ENCODE data around the gene ZNF750. TPM values are rescaled to one million over a fixed set of nuclear protein-coding genes. Genes with fewer than 3 reads are reported as not detected.

ZNF750 gene
- total and polyA plus RNA-seq, 4 donors, result 0.02 to 0.08 TPM; not detected in 2

GRCh38 chr17:82823004-82823403 lies 16.8 kb downstream of the ZNF750 start:
- Histone ChIP-seq H3K27ac (ENCODE audit: low read depth in 1 of 2, low read length in 2 of 2) (no peak overlapping the region), H3K27me3 (ENCODE audit: control insufficient read depth in 4 of 4, insufficient read depth in 4 of 4, low read length in 3 of 4) (no peaks in the 10 kb centered on the region), H3K9me3 (ENCODE audit: control insufficient read depth in 4 of 4, low read length in 3 of 4) (peaks cover 0 to 5% (median 0%) of the 10 kb centered on the region in 4 donors), H3K4me3 (ENCODE audit: low read depth in 1 of 3, low read length in 3 of 3) (no peak overlapping the region), H3K9ac (ENCODE audit: low read depth in 1 of 2, low read length in 2 of 2) (no peak overlapping the region), H3K4me1 (ENCODE audit: control insufficient read depth in 4 of 4, insufficient read depth in 4 of 4, low read length in 3 of 4) (no peaks in the 10 kb centered on the region), H3K36me3 (ENCODE audit: control insufficient read depth in 4 of 4, insufficient read depth in 3 of 4, low read depth in 1 of 4, low read length in 3 of 4) (peaks cover 0 to 14% (median 6%) of the 10 kb centered on the region in 4 donors)
- DNase-seq (ENCODE audit: low spot score), result no peak
- TF ChIP-seq EGR1 (IDR thresholded peaks at IDR 0.05; ENCODE audit: low read depth in 2 of 2) (no peak), FOXA1 (IDR thresholded peaks at IDR 0.05) (no peak)
- WGBS, result 96% methylated on average over 5 of the region's 5 CpGs

- Histone ChIP-seq H3K9ac (ENCODE audit: low read depth in 1 of 2, low read length in 2 of 2) (no peak overlapping the region), H3K27me3 (ENCODE audit: control insufficient read depth in 4 of 4, insufficient read depth in 4 of 4, low read length in 3 of 4) (no peaks in the 10 kb centered on the region), H3K27ac (ENCODE audit: low read depth in 1 of 2, low read length in 2 of 2) (no peak overlapping the region), H3K9me3 (ENCODE audit: control insufficient read depth in 4 of 4, low read length in 3 of 4) (peaks cover 0 to 5% (median 0%) of the 10 kb centered on the region in 4 donors), H3K36me3 (ENCODE audit: control insufficient read depth in 4 of 4, insufficient read depth in 3 of 4, low read depth in 1 of 4, low read length in 3 of 4) (peaks cover 0 to 16% (median 6%) of the 10 kb centered on the region in 4 donors), H3K4me3 (ENCODE audit: low read depth in 1 of 3, low read length in 3 of 3) (no peak overlapping the region), H3K4me1 (ENCODE audit: control insufficient read depth in 4 of 4, insufficient read depth in 4 of 4, low read length in 3 of 4) (no peaks in the 10 kb centered on the region)
- TF ChIP-seq ZBTB33 (IDR thresholded peaks at IDR 0.05) (no peak), NR2F2 (IDR thresholded peaks at IDR 0.05) (no peak), YY1 (IDR thresholded peaks at IDR 0.05) (no peak), SP1 (IDR thresholded peaks at IDR 0.05) (no peak), FOXA2 (IDR thresholded peaks at IDR 0.05) (no peak), RXRA (IDR thresholded peaks at IDR 0.05) (no peak)
- WGBS, result 92% methylated on average over 16 of the region's 16 CpGs
- no peak for DNase-seq (ENCODE audit: low spot score)
These were observed 17.5 kb downstream of the ZNF750 start for GRCh38 chr17:82822281-82822680.

GRCh38 chr17:82821554-82821953 lies 18.3 kb downstream of the ZNF750 start:
- WGBS, result 97% methylated on average over 2 of the region's 2 CpGs
- peaks cover 0 to 16% (median 6%) of the 10 kb centered on the region in 4 donors for H3K36me3 ChIP-seq (ENCODE audit: control insufficient read depth in 4 of 4, insufficient read depth in 3 of 4, low read depth in 1 of 4, low read length in 3 of 4)

More at GRCh38 chr17:82821554-82821953, 18.3 kb downstream of the ZNF750 start:
- Histone ChIP-seq H3K4me3 (ENCODE audit: low read depth in 1 of 3, low read length in 3 of 3) (no peak overlapping the region), H3K4me1 (ENCODE audit: control insufficient read depth in 4 of 4, insufficient read depth in 4 of 4, low read length in 3 of 4) (no peaks in the 10 kb centered on the region), H3K27me3 (ENCODE audit: control insufficient read depth in 4 of 4, insufficient read depth in 4 of 4, low read length in 3 of 4) (no peaks in the 10 kb centered on the region), H3K9me3 (ENCODE audit: control insufficient read depth in 4 of 4, low read length in 3 of 4) (peaks cover 0 to 5% (median 0%) of the 10 kb centered on the region in 4 donors), H3K27ac (ENCODE audit: low read depth in 1 of 2, low read length in 2 of 2) (no peak overlapping the region), H3K9ac (ENCODE audit: low read depth in 1 of 2, low read length in 2 of 2) (no peak overlapping the region)
- no peak for DNase-seq (ENCODE audit: low spot score)
- no peak for TF ChIP-seq HNF4A (conservative IDR thresholded peaks at IDR 0.05)
- TF ChIP-seq FOXA2 (IDR thresholded peaks at IDR 0.05), result no peak
- no peak for TF ChIP-seq EGR1 (IDR thresholded peaks at IDR 0.05; ENCODE audit: low read depth in 2 of 2)
- no peak for TF ChIP-seq SP1 (IDR thresholded peaks at IDR 0.05)
- TF ChIP-seq FOXA1 (IDR thresholded peaks at IDR 0.05), result no peak
- no peak for TF ChIP-seq TAF1 (conservative IDR thresholded peaks at IDR 0.05)
- TF ChIP-seq RXRA (IDR thresholded peaks at IDR 0.05), result no peak
- TF ChIP-seq CTCF (IDR thresholded peaks at IDR 0.05; ENCODE audit: low read depth, low read length, missing input control), result no peak
- no peak for TF ChIP-seq RAD21 (IDR thresholded peaks at IDR 0.05)
- TF ChIP-seq NR2F2 (IDR thresholded peaks at IDR 0.05), result no peak
- no peak for TF ChIP-seq HNF4G (IDR thresholded peaks at IDR 0.05)
- TF ChIP-seq GABPA (IDR thresholded peaks at IDR 0.05 in 1 of 2, conservative IDR thresholded peaks at IDR 0.05 in 1 of 2), result no peak
- no peak for TF ChIP-seq ATF3 (IDR thresholded peaks at IDR 0.05)
- TF ChIP-seq MAX (IDR thresholded peaks at IDR 0.05), result no peak
